ENCODE data around the gene MTR.
"Not testable (repeated sequence)": the region's sequence is repeated elsewhere in the genome, so short reads cannot be mapped to it uniquely, and the experiment has no call there.

MTR gene

GRCh38 chr1:236908669-236909068 is 113.6 kb downstream of the MTR start:
- TF ChIP-seq PATZ1 (CRISPR knock-in tag; IDR thresholded peaks at IDR 0.05; ENCODE audit: borderline replicate concordance) (no peak), TOX (CRISPR knock-in tag; IDR thresholded peaks at IDR 0.05; ENCODE audit: borderline replicate concordance) (no peak), ZFP30 (CRISPR knock-in tag; IDR thresholded peaks at IDR 0.05) (no peak), ZNF565 (CRISPR knock-in tag; conservative IDR thresholded peaks at IDR 0.05; ENCODE audit: low read depth) (no peak), POU6F1 (CRISPR knock-in tag; IDR thresholded peaks at IDR 0.05; ENCODE audit: borderline replicate concordance, low read depth) (no peak), ZFP3 (CRISPR knock-in tag; IDR thresholded peaks at IDR 0.05) (no peak)
- TF ChIP-seq, protein P1, sequence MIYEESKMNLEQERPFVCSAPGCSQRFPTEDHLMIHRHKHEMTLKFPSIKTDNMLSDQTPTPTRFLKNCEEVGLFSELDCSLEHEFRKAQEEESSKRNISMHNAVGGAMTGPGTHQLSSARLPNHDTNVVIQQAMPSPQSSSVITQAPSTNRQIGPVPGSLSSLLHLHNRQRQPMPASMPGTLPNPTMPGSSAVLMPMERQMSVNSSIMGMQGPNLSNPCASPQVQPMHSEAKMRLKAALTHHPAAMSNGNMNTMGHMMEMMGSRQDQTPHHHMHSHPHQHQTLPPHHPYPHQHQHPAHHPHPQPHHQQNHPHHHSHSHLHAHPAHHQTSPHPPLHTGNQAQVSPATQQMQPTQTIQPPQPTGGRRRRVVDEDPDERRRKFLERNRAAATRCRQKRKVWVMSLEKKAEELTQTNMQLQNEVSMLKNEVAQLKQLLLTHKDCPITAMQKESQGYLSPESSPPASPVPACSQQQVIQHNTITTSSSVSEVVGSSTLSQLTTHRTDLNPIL (CRISPR knock-in tag; IDR thresholded peaks at IDR 0.05; ENCODE audit: low read depth): no peak
- ATAC-seq: no peak

DNA sequence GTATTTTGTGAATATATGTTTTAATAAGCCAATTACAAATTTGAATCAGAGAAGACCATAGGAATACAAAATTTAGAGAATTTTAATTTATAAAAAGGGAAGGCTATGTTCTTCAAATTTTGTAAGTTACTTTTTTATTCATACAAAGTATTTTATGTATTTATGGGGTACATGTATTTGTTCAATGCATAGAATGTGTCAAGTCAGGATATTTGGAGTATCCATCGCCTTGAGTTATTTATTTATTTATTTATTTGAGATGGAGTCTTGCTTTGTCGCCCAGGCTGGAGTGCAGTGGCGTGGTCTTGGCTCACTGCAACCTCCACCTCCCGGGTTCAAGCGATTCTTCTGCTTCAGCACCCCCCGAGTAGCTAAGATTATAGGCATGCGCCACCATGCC is 116.0 kb downstream of the MTR start:
- ATAC-seq: not testable (repeated sequence)

- no peak for ATAC-seq
Observed at GRCh38 chr1:236913371-236914037, 118.4 kb downstream of the MTR start.

More at GRCh38 chr1:236913371-236914037, 118.4 kb downstream of the MTR start:
- no peak for TF ChIP-seq PPARA (CRISPR knock-in tag; IDR thresholded peaks at IDR 0.05; ENCODE audit: borderline replicate concordance)
- no peak for TF ChIP-seq ESRRG (CRISPR knock-in tag; IDR thresholded peaks at IDR 0.05)
- TF ChIP-seq TSHZ2 (CRISPR knock-in tag; IDR thresholded peaks at IDR 0.05): no peak
- TF ChIP-seq, protein P2, sequence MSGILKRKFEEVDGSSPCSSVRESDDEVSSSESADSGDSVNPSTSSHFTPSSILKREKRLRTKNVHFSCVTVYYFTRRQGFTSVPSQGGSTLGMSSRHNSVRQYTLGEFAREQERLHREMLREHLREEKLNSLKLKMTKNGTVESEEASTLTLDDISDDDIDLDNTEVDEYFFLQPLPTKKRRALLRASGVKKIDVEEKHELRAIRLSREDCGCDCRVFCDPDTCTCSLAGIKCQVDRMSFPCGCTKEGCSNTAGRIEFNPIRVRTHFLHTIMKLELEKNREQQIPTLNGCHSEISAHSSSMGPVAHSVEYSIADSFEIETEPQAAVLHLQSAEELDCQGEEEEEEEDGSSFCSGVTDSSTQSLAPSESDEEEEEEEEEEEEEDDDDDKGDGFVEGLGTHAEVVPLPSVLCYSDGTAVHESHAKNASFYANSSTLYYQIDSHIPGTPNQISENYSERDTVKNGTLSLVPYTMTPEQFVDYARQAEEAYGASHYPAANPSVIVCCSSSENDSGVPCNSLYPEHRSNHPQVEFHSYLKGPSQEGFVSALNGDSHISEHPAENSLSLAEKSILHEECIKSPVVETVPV (CRISPR knock-in tag; IDR thresholded peaks at IDR 0.05): no peak
- TF ChIP-seq OSR1 (CRISPR knock-in tag; IDR thresholded peaks at IDR 0.05): no peak
- TF ChIP-seq POU6F1 (CRISPR knock-in tag; IDR thresholded peaks at IDR 0.05; ENCODE audit: borderline replicate concordance, low read depth): no peak
- no peak for TF ChIP-seq SNAI2 (CRISPR knock-in tag; IDR thresholded peaks at IDR 0.05)
- TF ChIP-seq ZC3H10 (CRISPR knock-in tag; IDR thresholded peaks at IDR 0.05): no peak
- TF ChIP-seq ZNF70 (CRISPR knock-in tag; IDR thresholded peaks at IDR 0.05): no peak
- TF ChIP-seq ZFP3 (CRISPR knock-in tag; IDR thresholded peaks at IDR 0.05): no peak
- no peak for TF ChIP-seq GLIS3 (CRISPR knock-in tag; IDR thresholded peaks at IDR 0.05)
- TF ChIP-seq TOX (CRISPR knock-in tag; IDR thresholded peaks at IDR 0.05; ENCODE audit: borderline replicate concordance): no peak
- TF ChIP-seq ZNF8 (CRISPR knock-in tag; IDR thresholded peaks at IDR 0.05): no peak

All from SK-N-SH treated with all-trans-retinoic acid at 6 μM for 48 hours (cell line).